ENCODE results near the gene PAF1.

- TF ChIP-seq CTCF (IDR thresholded peaks at IDR 0.05; ENCODE audit: borderline replicate concordance, extremely low read depth, low read length, poor library complexity, severe bottlenecking) = no peak
- TF ChIP-seq EZH2 (IDR thresholded peaks at IDR 0.05; ENCODE audit: borderline replicate concordance, low read depth, low read length, severe bottlenecking) = no peak
Measured at GRCh38 chr19:39410831-39411080, 19.9 kb upstream of the PAF1 start.

Measured in DND-41 (cell line).